ENCODE results near the gene HSPA1B.
A peak's percentile ranks its signal among the peaks of the same experiment; 100 is the strongest.

The HSPA1B gene

DNA sequence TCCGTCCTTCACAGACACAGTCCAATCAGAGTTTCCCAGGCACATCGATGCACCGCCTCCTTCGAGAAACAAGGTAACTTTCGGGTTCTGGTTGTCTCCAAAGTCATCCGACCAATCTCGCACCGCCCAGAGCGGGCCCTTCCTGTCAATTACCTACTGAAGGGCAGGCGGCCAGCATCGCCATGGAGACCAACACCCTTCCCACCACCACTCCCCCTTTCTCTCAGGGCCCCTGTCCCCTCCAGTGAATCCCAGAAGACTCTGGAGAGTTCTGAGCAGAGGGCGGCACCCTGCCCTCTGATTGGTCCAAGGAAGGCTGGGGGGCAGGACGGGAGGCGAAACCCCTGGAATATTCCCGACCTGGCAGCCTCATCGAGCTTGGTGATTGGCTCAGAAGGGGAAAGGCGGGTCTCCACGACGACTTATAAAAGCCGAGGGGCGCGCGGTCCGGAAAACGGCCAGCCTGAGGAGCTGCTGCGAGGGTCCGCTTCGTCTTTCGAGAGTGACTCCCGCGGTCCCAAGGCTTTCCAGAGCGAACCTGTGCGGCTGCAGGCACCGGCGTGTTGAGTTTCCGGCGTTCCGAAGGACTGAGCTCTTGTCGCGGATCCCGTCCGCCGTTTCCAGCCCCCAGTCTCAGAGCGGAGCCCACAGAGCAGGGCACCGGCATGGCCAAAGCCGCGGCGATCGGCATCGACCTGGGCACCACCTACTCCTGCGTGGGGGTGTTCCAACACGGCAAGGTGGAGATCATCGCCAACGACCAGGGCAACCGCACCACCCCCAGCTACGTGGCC, at the start of gene HSPA1B:
Gene HSPA1B, plus strand, starts transcription at position 453 of the 794 bp plus-strand sequence. Its CDS starts 213 bp downstream, at position 666.
- no peak for TF ChIP-seq GATA1 (IDR thresholded peaks at IDR 0.05; ENCODE audit: low read depth, low read length)
- TF ChIP-seq POLR2A (IDR thresholded peaks at IDR 0.05; ENCODE audit: low read length): peak; percentile 98

GRCh38 chr6:31778193-31778592, 49.3 kb upstream of the HSPA1B start:
- TF ChIP-seq POLR2A (IDR thresholded peaks at IDR 0.05; ENCODE audit: low read length) (no peak), GATA1 (IDR thresholded peaks at IDR 0.05; ENCODE audit: low read depth, low read length) (no peak)
- no peak for DNase-seq

More for the DNA sequence above, at the start of gene HSPA1B:
- DNase-seq: peak; percentile 99 to 100

DNA sequence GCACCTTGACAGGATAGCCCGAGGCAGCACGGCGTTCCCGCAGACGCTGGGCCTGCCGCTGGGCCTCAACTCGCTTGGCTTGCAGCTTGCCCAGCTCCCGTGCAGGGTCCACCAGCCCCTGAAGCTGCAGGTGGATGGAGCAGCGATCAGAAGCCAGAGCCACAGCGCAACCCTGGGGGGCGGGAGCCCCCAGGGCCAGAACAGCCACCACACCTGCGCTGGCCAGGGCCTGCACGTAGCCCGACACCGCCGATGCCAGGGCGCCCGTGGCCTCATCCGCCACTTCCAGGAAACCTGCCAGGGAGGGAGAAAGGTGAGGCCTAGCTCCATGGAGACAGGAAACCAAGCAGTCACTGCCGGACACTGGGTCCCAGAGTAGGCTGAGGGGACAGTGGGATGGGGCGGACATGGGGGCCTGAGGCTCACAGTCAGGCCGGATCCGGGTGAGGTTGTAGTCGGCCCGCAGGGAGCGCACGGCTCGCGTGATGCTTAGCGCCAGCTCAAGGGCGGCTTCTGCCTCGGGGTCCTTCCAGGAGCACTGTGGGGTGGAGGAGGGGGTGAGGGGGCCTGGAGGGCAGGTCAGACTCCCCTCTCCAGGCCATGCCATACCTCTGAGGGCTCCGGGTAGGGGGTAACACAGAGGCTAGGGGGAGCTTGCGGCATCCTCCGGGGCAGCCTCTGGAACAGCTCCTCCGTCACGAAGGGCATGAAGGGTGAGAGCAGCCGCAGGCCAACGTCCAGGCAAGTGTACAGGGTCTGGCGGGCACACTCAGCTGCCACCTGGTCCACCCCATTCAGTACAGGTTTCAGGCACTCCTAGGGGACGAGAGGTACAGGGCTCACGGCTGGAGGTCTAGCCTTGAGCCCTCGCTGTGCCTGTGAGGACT, 48.3 kb upstream of the HSPA1B start:
- TF ChIP-seq POLR2A (IDR thresholded peaks at IDR 0.05; ENCODE audit: low read length) (no peak), GATA1 (IDR thresholded peaks at IDR 0.05; ENCODE audit: low read depth, low read length) (no peak)

DNA sequence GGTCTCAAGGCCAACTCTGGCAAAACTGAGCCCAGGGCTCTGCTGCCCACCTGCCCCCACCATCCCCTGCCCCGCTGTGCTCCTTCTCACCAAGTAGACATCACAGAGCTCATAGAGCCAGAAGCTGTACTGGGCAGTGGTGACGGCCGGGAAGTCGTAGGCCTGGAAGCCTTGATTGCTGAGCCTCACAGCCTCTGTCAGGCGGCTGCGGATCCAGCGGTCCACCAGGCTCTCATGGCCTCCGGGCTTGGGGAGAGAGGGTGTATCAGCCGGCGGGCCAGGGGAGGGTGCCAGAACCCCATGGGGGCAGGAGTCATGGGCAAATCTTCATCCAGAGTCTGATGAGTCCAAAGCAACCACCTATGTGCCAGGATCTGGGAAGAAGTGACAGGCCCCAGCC, 47.6 kb upstream of the HSPA1B start:
- TF ChIP-seq GATA1 (IDR thresholded peaks at IDR 0.05; ENCODE audit: low read depth, low read length): no peak
- no peak for TF ChIP-seq POLR2A (IDR thresholded peaks at IDR 0.05; ENCODE audit: low read length)
- no peak for DNase-seq

More for the DNA sequence above, 48.3 kb upstream of the HSPA1B start:
- no peak for DNase-seq

GRCh38 chr6:31780507-31781243, 46.9 kb upstream of the HSPA1B start:
- DNase-seq: no peak
- TF ChIP-seq GATA1 (IDR thresholded peaks at IDR 0.05; ENCODE audit: low read depth, low read length) (no peak), POLR2A (IDR thresholded peaks at IDR 0.05; ENCODE audit: low read length) (no peak)

DNA sequence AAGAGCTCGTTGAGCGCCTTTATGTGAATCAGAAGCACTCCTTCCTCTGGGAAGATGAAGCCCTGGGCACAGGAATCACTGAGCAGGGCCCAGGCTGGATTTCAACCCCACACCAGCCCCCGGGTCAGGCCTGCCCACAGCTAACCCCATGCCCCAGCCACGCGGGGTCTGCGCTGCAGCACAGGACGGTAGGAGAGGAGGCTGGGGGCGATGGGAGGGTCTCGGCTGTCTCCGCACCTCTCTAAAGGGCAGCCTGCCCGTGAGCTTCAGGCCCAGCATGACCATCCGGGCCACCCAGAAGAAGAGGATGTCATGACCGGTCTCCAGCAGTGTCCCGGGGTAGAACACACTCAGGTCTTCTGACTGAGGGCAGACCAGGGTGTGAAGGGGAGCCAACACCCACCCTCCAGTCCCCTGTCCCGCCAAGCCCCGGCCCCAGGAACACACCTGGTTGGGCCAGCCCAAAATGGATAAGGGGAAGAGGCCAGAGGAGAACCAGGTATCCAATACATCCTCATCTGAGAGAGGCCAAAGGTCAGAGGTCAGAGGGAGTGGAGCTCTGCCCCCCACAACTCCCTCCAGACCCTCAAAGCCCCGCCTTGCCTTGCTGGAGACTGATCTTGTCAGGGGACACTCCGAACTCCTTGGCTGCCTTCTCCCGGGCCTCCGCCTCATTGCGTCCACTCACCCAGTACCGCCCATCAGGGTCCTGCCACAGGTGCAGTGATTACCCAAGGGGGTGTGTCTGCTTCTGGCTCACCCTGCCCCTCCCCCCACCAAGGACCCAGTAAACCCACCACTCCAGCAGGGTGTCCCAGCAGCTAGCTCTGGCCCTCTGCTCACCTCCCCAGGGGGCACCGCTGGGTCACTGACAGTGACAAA, 46.1 kb upstream of the HSPA1B start:
- TF ChIP-seq GATA1 (IDR thresholded peaks at IDR 0.05; ENCODE audit: low read depth, low read length) (no peak), POLR2A (IDR thresholded peaks at IDR 0.05; ENCODE audit: low read length) (no peak)
- no peak for DNase-seq

DNA sequence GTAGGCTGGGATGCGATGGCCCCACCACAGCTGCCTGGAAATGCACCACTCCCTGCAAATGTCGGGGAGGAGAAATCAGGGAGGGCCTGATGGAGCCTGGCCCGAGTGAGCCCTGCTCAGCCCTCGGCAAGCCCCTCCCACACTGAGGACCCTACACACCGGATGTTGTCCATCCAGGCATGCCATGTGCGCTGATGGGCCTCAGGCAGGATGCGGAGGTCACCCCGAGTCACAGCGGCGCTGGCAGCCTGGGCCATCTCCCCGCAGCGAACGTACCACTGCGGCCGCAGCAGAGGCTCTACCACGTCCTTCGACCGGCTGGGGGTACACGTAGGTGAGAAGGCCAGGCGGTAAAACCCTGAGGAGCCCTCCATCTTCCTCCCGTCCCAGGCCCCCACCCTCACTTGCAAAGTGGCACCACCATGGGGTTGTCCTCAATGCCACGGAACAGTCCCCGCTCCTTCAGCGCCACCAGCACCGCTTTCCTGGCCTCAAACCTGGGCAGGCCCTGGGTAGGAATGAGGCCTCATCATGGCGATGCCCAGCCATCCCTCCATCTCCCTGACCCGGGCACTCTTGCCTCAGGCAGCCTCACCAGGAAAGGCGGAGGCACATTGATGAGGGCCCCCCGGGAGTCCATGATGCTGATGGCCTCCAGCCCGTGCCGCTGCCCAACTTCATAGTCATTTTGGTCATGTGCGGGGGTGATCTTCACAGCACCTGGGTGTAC, 45.2 kb upstream of the HSPA1B start:
- TF ChIP-seq GATA1 (IDR thresholded peaks at IDR 0.05; ENCODE audit: low read depth, low read length): no peak
- TF ChIP-seq POLR2A (IDR thresholded peaks at IDR 0.05; ENCODE audit: low read length): no peak

DNA sequence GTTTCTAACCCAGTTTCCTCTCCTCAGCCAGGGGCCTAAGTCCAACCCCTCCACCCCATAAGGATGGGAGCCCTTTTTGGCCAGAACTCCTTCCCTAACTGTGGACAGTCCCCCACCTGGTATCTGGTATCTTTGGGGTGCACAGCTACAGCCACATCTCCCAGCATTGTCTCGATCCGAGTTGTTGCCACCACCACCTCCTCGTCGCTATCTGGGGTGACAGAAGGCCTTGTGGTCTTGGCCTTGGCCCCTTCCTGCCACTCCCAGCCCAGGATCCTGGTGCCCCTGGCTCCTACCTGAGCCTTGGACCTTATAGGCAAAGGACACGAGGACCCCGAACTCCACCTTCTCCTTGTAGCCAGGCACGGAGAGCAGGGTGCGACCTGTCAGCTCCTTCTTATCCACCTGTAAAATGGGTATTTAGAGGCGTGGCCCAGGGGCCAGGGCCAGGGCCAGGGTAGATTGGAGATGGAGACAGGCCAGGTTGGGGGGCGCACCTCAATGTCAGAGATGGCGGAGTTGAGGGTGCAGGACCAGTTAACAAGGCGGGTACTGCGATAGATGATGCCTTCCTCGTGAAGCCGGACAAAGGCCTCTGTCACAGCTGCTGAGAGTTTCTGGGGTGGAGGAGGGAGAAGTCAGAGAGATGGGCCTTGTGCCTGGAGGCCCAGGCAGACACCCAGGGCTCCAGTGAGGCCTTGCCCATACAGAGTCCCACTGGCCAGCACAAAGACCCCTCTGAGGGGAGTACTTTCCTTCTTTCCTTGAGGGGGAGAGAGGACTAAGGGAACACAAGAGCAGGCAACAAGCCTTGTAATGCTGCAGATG, 43.2 kb upstream of the HSPA1B start:
- no peak for DNase-seq
- TF ChIP-seq POLR2A (IDR thresholded peaks at IDR 0.05; ENCODE audit: low read length) (no peak), GATA1 (IDR thresholded peaks at IDR 0.05; ENCODE audit: low read depth, low read length) (no peak)

More for the DNA sequence above, 45.2 kb upstream of the HSPA1B start:
- no peak for DNase-seq

DNA sequence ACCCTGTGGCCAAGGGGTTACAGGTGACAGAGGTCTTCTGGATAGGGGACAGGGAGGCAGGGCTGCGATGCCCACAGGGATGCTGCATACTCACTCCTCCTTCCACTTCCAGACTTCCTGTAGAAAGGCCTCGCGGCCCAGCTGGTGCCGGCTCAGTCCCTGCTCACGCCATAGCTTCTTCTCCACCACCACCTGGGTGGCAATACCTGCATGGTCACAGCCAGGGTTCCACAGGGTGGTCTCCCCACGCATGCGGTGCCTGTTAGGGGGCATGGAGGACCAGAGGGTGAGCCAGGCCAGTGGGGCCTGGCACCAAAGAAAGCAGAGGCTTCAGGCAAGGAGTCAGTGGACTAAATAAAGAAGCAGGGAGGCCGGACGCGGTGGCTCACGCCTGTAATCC, 42.1 kb upstream of the HSPA1B start:
- no peak for DNase-seq
- no peak for TF ChIP-seq GATA1 (IDR thresholded peaks at IDR 0.05; ENCODE audit: low read depth, low read length)
- no peak for TF ChIP-seq POLR2A (IDR thresholded peaks at IDR 0.05; ENCODE audit: low read length)

DNA sequence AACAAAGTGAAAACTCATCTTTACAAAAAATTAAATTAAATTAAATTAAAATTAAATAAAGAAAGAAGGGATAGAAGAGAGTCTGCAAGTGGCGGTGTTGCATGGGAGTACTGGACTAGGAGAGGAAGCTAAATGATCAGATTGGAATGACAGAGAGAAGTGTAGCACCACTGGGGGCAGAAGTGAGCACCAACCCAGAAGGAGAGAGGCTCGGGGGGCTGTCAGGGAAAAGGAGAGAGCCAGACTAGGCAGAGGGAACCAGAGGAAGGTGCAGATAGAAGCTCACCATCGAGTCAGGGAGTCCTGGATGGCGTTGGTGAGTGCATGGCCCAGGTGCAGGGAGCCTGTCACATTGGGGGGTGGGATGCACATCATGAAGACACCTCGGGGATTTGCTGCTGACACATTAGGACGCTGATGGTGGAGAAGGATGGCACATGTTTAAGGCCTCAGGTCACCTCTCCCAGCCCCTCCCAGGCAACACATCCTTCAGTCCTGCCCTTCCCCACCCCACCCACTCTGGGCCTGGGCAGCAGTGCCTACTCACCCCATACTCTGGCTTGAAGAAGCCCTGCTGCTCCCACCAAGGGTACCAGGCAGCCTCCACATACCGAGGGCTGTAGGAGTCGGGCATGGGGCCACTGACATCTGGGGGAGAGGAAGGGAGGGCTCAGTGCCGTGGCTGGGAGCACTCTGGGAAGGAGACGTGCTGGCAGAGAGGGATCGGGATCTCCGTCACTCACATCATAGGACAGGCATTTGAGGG, 36.0 kb upstream of the HSPA1B start:
- TF ChIP-seq POLR2A (IDR thresholded peaks at IDR 0.05; ENCODE audit: low read length) (no peak), GATA1 (IDR thresholded peaks at IDR 0.05; ENCODE audit: low read depth, low read length) (no peak)
- DNase-seq: peak; percentile 52 to 58

GRCh38 chr6:31792090-31792374, 35.5 kb upstream of the HSPA1B start:
- DNase-seq: no peak
- no peak for TF ChIP-seq POLR2A (IDR thresholded peaks at IDR 0.05; ENCODE audit: low read length)
- TF ChIP-seq GATA1 (IDR thresholded peaks at IDR 0.05; ENCODE audit: low read depth, low read length): no peak
